GM12875 (cell line): ENCODE results near the gene P3H3.
A peak's percentile ranks its signal among the peaks of the same experiment; 100 is the strongest.
"Not testable (repeated sequence)": the region's sequence is repeated elsewhere in the genome, so short reads cannot be mapped to it uniquely, and the experiment has no call there.

Experiments used
- H3K4me3 ChIP-seq: one replicate; pipeline ENCODE4 v1.5.1; 2011; ENCODE audit warnings: low read depth, low read length, control low read depth
- TF ChIP-seq, protein P1 (sequence below): IDR thresholded peaks from 2 replicates; pipeline ENCODE4 v1.5.1; 2011; ENCODE audit warnings: low read depth, mild to moderate bottlenecking, control low read depth, inconsistent platforms, low read length, moderate library complexity, borderline replicate concordance; ENCODE audit not compliant: insufficient read depth

Gene P3H3

DNA sequence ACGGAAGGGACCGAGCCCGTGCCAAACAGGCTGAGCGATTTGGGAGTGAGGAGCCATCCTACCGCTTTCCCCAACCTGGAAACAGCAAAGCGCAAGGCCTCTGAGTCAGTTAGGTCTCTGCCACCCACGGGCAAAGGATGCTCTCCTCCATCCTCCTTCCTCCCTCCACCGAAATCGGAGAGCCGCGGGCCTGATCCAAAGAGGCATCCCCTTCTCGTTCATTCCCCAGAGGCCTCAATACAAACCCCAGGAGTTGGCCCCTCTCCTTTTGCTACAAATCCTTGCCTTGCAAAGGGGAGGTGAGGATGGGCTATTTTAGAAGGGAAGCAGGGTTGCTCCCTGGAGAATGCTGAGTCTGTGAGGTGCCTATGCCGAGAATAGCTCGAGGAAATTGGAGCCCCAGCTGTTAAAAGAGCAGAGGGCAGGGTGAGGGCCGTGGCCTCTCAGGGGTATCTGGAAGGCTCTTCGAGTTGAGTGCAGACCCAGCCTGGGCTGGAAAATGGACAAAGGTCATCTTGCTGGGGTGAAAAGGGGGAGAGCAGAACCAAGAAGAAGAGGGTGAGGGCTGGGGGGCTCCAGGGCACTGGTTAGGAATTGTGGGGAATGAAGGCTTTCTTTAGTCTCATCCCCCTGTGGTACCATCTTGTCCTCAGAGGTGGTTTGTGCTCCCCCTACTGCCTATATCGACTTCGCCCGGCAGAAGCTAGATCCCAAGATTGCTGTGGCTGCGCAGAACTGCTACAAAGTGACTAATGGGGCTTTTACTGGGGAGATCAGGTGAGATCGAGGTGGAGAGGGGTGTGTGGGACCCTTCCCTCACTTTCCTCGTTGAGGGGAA, 40.2 kb downstream of the P3H3 start:
- TF ChIP-seq, protein P1, sequence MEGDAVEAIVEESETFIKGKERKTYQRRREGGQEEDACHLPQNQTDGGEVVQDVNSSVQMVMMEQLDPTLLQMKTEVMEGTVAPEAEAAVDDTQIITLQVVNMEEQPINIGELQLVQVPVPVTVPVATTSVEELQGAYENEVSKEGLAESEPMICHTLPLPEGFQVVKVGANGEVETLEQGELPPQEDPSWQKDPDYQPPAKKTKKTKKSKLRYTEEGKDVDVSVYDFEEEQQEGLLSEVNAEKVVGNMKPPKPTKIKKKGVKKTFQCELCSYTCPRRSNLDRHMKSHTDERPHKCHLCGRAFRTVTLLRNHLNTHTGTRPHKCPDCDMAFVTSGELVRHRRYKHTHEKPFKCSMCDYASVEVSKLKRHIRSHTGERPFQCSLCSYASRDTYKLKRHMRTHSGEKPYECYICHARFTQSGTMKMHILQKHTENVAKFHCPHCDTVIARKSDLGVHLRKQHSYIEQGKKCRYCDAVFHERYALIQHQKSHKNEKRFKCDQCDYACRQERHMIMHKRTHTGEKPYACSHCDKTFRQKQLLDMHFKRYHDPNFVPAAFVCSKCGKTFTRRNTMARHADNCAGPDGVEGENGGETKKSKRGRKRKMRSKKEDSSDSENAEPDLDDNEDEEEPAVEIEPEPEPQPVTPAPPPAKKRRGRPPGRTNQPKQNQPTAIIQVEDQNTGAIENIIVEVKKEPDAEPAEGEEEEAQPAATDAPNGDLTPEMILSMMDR = peak; percentile 18; the same call in 1 of the 2 replicates
- H3K4me3 ChIP-seq = peak overlapping the region; percentile 99

DNA sequence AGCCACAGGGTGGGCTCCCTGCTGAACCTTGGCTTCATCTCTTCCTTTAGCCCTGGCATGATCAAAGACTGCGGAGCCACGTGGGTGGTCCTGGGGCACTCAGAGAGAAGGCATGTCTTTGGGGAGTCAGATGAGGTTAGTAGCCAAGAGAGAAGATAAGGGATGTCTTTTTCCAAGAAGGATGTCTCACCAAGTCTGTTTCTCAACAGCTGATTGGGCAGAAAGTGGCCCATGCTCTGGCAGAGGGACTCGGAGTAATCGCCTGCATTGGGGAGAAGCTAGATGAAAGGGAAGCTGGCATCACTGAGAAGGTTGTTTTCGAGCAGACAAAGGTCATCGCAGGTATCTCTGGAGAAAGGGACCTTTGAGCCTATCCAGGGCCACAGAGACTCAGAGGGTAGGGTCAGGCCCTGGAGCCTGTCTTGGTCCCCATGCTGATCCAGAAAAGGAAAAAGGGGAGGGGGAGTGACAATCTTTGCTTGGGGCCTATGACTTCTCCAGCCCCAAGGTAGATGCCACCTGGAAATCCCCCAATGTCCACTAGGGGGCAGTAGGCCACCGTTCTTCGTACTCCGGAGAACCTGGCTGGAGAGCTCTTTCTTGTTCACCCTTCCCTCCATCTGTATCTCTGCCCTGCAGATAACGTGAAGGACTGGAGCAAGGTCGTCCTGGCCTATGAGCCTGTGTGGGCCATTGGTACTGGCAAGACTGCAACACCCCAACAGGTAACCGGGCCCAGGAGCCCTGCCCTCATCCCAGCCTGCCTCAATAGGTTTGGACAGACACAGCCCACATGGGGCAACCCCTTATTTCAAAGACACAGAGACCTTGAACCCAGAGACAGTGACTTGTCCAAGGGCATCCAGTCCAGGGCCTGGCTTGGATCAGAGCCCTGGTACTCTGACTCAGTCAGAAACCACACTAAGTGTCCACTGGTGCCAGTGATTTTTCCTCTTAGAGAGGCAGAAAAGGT, 41.1 kb downstream of the P3H3 start:
- H3K4me3 ChIP-seq = peak overlapping the region; percentile 99
- TF ChIP-seq, protein P1 = peak; percentile 88

DNA sequence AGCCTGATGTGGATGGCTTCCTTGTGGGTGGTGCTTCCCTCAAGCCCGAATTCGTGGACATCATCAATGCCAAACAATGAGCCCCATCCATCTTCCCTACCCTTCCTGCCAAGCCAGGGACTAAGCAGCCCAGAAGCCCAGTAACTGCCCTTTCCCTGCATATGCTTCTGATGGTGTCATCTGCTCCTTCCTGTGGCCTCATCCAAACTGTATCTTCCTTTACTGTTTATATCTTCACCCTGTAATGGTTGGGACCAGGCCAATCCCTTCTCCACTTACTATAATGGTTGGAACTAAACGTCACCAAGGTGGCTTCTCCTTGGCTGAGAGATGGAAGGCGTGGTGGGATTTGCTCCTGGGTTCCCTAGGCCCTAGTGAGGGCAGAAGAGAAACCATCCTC, 42.1 kb downstream of the P3H3 start:
- H3K4me3 ChIP-seq = not testable (repeated sequence)

DNA sequence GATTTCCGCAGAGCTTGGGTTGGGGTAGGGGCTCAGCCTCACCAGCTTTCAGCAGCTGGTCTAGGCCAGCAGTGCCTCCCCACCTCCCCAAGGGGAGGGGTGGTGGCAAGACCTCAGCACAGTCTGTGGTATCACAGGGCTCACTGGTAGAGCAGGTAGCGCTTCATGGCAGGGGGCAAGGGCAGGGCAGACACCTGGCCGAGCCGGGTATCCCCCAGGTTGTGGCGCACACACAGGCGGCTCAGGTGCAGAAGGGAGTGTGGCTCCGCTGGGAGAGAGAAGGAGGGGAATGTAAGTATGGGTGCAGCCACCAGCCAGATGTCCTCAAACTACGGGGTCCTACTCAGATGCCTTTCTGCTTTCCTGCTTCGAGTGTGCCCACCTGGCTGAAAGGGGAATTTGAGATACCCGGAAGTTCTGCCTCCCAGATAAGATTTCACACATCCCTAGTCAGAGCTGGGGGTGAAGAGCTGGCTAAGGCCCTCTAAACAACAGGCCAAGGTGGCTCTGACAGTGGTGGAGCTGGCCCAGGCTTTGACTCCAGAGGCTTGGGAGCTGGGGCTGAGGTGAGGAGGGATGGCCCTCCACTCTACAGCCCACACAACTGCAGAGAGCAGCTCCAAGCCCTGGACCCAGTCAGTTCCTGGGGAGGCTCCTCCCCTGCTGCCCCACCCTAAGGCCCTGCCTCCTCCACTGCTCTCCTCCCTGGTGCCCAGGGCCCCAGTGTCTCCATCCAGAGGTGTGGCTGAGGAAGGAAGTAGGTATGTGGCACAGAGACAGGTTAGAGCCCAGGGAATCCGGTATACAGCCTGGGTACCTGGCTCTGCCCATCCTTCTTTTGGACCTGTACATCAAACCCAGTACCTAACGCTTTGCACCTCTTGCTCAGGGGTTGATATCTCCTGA, 43.1 kb downstream of the P3H3 start:
- TF ChIP-seq, protein P1 = no peak
- H3K4me3 ChIP-seq = no peak overlapping the region

DNA sequence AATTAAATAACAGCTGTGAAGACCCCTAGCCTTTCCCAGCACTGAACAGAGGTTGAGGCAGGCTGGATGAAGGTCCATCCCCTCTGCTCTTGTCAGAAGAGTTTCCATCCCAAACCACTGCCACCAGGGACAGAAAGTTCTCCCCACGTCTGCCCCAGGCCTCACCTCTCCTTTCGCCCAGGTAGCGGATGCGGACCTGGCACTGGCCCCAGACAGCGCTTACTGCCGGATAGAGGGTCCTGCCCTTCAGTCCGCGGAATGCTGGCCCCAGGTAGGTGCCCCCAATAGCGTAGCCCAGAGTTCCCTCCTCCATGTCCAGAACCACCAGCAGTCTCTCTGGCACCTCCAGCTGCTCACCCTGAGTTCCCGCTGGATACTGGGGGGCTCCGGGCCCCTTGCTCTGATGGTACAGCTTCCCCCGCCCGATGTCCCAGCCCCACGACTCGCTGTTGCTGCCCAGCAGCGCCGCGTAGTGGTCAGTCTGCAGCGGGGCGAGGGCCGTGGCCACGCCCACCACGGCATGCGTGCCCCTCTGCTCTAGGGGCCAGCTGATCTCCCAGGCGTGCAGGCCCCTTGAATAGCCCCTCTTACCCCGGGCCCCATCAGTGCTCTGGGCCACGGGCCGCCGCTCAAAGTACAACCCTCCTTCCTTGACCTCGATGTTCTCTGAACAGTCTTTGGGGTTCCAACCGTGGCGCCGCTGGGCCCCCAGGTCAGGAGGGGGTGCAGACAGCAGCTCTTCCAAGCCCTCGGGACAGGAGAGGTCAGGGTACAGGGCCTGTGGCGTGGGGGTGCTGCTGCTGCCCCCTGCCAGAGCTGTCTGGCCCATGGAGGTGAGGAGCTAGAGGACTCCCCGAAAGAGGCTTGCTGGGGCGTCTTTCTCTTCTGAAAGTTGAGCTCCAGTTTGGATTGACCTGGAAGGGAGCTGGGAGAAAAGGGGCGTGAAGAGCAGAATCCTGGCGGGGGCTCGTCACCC, 44.2 kb downstream of the P3H3 start:
- TF ChIP-seq, protein P1 = peak; percentile 99
- H3K4me3 ChIP-seq = peak overlapping the region; percentile 52

DNA sequence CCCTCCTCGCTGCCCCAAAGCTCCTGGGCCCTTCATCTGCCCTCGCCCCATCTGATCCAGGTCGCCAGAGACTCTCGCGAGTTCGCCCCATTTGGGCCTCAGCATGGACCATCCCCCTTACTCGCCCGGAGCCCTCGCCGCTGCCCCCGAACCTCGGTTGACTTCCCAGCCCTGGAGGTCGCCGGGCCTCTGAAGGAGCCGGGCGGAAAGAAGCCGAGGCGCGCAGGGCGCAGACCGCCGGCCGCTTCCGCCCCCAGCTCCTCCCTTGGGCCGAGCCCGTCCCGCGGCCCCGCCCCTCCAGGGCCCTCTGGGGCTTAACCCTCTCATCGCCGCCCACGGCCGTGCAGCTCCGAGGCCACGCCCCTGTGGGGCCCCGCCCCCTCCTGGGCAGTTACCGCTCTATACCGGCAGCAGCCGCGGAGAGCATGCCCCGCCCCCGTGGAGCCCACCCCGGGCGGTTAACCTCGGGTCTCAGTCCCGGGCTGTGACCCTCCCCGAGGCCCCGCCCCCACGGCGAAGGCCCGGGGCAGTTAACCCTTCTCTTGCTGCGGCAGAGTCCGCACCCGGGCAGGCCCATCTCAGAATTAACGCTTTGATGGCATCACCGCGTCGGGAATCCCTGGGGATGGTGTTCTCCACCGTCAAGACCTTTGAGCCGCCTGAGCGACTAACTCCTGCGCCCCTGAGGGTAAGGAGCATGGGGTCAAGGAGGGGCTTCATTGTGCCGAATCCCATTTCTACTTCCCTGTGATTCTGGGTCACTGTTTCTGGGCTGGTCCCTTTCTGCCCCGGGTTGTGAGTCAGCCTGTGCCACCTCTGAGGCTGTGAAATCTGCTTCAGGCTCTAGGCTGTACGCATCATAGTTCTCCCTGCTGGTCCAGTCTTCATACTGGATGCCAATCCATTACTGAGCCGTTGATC, 45.1 kb downstream of the P3H3 start, which contains the start of gene SPSB2:
SPSB2 (minus strand) TSS at position 210 of the 921 bp plus-strand sequence. CDS start 402 bp downstream, outside the sequence.
- H3K4me3 ChIP-seq = peak within 1 kb of the TSS; percentile 52
- TF ChIP-seq, protein P1 = no peak

DNA sequence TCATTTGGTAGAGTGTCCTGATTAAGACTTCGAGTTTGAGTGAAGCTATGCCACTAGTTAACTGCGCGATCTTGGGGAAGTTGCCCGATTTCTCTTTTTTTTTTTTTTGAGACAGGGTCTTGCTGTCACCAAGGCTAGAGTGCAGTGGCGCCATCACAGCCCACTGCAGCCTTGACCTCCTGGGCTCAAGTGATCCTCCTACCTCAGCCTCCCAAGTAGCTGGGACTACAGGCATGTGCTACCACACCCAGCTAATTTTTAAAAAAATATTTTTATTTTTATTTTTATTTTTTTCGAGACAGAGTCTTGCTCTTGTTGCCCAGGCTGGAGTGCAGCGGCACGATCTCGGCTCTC, 45.8 kb downstream of the P3H3 start:
- H3K4me3 ChIP-seq = not testable (repeated sequence)

DNA sequence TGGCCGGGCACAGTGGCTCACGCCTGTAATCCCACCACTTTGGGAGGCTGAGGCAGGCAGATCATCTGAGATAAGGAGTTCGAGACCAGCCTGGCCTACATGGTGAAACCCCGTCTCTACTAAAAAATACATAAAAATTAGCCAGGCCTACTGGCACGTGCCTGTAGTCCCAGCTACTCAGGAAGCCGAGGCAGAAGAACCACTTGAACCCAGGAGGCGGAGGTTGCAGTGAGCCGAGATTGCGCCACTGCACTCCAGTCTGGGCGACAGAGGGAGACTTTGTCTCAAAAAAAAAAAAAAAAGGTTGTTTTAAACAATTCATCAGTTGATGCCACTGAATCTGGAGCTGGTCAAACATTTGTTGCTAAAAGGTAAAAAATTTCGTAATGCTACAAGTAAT, 51.6 kb downstream of the P3H3 start:
- H3K4me3 ChIP-seq = not testable (repeated sequence)
